Caco-2 (cell line): Measurements from ENCODE around the gene TMSB15B. TPM values are rescaled to one million over a fixed set of nuclear protein-coding genes. Genes with fewer than 3 reads are reported as not detected.
"Not testable (repeated sequence)": the region's sequence is repeated elsewhere in the genome, so short reads cannot be mapped to it uniquely, and the experiment has no call there.

Experiments
- BruUV-seq: library from RNA; stranded (reverse); fragments of 400-500 nt; replicated peaks from 2 replicates; lab custom pipeline; 2021; lab: Mats Ljungman, UMichigan
- CTCF ChIA-PET: fragments of 300-600 bp; sonication (Branson Sonifier 250); formaldehyde crosslinking; loops from one replicate; lab custom pipeline; 2022; ENCODE audit warnings: antibody characterized with exemption; lab: Charles Lee
- POLR2A ChIA-PET: fragments of 300-600 bp; sonication (Branson Sonifier 250); formaldehyde crosslinking; loops from one replicate; lab custom pipeline; 2022; ENCODE audit warnings: antibody characterized with exemption; lab: Charles Lee
- DNase-seq, 2 experiments: peaks; one replicate each; pipeline versions ENCODE4 v3.0.0 to v3.0.0-alpha.2; 2020 to 2022
- H3K27me3 ChIP-seq: replicated peaks from 2 replicates; pipeline ENCODE4 v1.6.0; 2011; ENCODE audit warnings: low read length; ENCODE audit not compliant: control insufficient read depth, insufficient read depth
- H3K36me3 ChIP-seq: 2 replicates; pipeline ENCODE4 v1.5.1; 2011; ENCODE audit warnings: low read length; ENCODE audit not compliant: control insufficient read depth, insufficient read depth
- H3K4me1 ChIP-seq: fragments of 250-450 bp; sonication (Bioruptor Pico); 2 replicates; pipeline ENCODE4 v1.5.1; 2020; ENCODE audit warnings: mild to moderate bottlenecking
- H3K4me3 ChIP-seq: 2 replicates; pipeline ENCODE4 v1.5.1; 2011; ENCODE audit warnings: low read depth, mild to moderate bottlenecking, control low read depth, low read length
- H3K9me3 ChIP-seq: fragments of 250-450 bp; sonication (Bioruptor Pico); 2 replicates; pipeline ENCODE4 v1.5.1; 2020; ENCODE audit warnings: mild to moderate bottlenecking, moderate library complexity
- H3K27ac Mint-ChIP-seq: one replicate; pipeline ENCODE4 v1.8.0; 2022; ENCODE audit warnings: mixed read lengths; ENCODE audit not compliant: unreplicated experiment
- H3K27me3 Mint-ChIP-seq: one replicate; pipeline ENCODE4 v1.8.0; 2022; ENCODE audit warnings: mixed read lengths; ENCODE audit not compliant: insufficient read depth, unreplicated experiment
- H3K36me3 Mint-ChIP-seq: one replicate; pipeline ENCODE4 v1.8.0; 2022; ENCODE audit warnings: mild to moderate bottlenecking, mixed read lengths; ENCODE audit not compliant: insufficient read depth, unreplicated experiment
- H3K4me1 Mint-ChIP-seq: one replicate; pipeline ENCODE4 v1.8.0; 2022; ENCODE audit warnings: low read depth, mixed read lengths; ENCODE audit not compliant: unreplicated experiment
- H3K4me3 Mint-ChIP-seq: one replicate; pipeline ENCODE4 v1.8.0; 2022; ENCODE audit warnings: mild to moderate bottlenecking, moderate library complexity, mixed read lengths; ENCODE audit not compliant: unreplicated experiment
- H3K9me3 Mint-ChIP-seq: one replicate; pipeline ENCODE4 v1.8.0; 2022; ENCODE audit warnings: mixed read lengths; ENCODE audit not compliant: unreplicated experiment
- intact Hi-C: fragments of 100-400 bp; cut with micrococcal nuclease; formaldehyde crosslinking; loops from one replicate; pipeline ENCODE4 v1.10.0; 2022; ENCODE audit not compliant: unreplicated experiment
- total RNA-seq: library from RNA; stranded (reverse); gene quantifications from 2 replicates; pipeline ENCODE4 v1.2.3, GENCODE V29; 2022
- TF ChIP-seq, protein P1 (sequence below), 2 experiments: fragments of 200-600 bp in 1 of 2; IDR thresholded peaks; 1 replicate in 1 of 2; 2 replicates in 1 of 2; pipeline versions ENCODE4 v1.5.1 to v1.8.0; 2011 to 2022; ENCODE audit warnings: antibody characterized with exemption in 1 of 2, control low read depth in 1 of 2, inconsistent platforms in 1 of 2, low read depth in 1 of 2, low read length in 1 of 2, mild to moderate bottlenecking in 1 of 2, moderate library complexity in 1 of 2; ENCODE audit not compliant: insufficient read depth in 1 of 2, severe bottlenecking in 1 of 2, unreplicated experiment in 1 of 2

The TMSB15B gene
- total RNA-seq, 1 experiment from 2014 or later, result 17.7 TPM

DNA sequence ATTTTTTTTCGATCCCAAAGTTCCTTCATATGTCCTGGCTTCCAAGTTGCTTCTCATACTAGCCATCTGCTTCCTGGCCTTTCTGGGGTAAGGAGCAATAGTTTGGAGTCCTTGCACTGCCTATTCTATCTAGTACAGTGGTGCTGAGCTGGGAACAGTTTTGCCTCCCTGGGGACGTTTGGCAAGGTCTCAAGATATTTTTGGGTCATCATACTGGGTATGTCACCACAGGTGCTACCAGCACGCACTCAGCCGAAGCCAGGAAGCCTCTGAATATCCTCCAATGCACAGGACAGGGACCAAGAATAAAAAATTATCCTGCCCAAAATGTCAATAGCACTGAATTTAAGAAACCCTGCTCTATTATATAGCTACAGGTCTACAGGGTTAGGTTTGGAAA lies 35.4 kb upstream of the TMSB15B start:
- Mint-ChIP-seq H3K27me3 (no peaks in the 10 kb centered on the region), H3K4me3 (no peak overlapping the region), H3K9me3 (no peaks in the 10 kb centered on the region), H3K27ac (no peak overlapping the region), H3K4me1 (no peaks in the 10 kb centered on the region), H3K36me3 (no peaks in the 10 kb centered on the region)
- no peak for DNase-seq
- intact Hi-C loops, result no loop called here
- ChIA-PET CTCF (no interaction called here), POLR2A (no interaction called here)
- Histone ChIP-seq H3K27me3 (no peaks in the 10 kb centered on the region), H3K9me3 (no peaks in the 10 kb centered on the region), H3K4me1 (no peaks in the 10 kb centered on the region), H3K4me3 (no peak overlapping the region), H3K36me3 (no peaks in the 10 kb centered on the region)
- TF ChIP-seq, protein P1, sequence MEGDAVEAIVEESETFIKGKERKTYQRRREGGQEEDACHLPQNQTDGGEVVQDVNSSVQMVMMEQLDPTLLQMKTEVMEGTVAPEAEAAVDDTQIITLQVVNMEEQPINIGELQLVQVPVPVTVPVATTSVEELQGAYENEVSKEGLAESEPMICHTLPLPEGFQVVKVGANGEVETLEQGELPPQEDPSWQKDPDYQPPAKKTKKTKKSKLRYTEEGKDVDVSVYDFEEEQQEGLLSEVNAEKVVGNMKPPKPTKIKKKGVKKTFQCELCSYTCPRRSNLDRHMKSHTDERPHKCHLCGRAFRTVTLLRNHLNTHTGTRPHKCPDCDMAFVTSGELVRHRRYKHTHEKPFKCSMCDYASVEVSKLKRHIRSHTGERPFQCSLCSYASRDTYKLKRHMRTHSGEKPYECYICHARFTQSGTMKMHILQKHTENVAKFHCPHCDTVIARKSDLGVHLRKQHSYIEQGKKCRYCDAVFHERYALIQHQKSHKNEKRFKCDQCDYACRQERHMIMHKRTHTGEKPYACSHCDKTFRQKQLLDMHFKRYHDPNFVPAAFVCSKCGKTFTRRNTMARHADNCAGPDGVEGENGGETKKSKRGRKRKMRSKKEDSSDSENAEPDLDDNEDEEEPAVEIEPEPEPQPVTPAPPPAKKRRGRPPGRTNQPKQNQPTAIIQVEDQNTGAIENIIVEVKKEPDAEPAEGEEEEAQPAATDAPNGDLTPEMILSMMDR (IDR thresholded peaks at IDR 0.05; ENCODE audit: insufficient read depth in 1 of 2, low read depth in 1 of 2, low read length in 1 of 2, severe bottlenecking in 1 of 2, unreplicated experiment in 1 of 2), result no peak
- no TSS peak for BruUV-seq

DNA sequence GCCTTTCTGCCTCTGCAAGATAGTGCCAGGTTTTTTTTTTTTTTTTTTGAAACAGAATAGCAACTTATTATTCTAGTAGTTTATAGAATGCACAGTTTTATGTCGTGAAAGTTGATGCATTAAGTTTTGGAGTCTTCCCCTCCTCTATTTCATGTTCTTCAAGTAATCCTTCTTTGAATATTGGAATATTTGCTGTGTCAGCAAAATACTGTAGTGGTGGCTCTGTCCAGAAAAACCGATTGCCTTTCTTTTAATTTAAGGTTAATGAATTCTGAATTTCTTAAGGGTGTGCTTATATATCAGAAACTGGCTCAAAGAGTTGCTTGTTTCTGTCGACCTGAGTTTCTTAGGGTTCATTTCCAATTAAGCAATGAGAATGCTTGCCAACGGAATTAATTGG lies 34.8 kb upstream of the TMSB15B start:
- H3K36me3 ChIP-seq, result no peaks in the 10 kb centered on the region
- DNase-seq, result no peak
- H3K4me3 ChIP-seq, result no peak overlapping the region
- BruUV-seq, result no TSS peak
- no peaks in the 10 kb centered on the region for H3K27me3 ChIP-seq
- H3K9me3 Mint-ChIP-seq, result no peaks in the 10 kb centered on the region
- ChIA-PET POLR2A (no interaction called here), CTCF (no interaction called here)
- H3K27me3 Mint-ChIP-seq, result no peaks in the 10 kb centered on the region
- no peak overlapping the region for H3K4me3 Mint-ChIP-seq
- intact Hi-C loops, result no loop called here
- H3K4me1 Mint-ChIP-seq, result no peaks in the 10 kb centered on the region
- no peaks in the 10 kb centered on the region for H3K4me1 ChIP-seq
- no peaks in the 10 kb centered on the region for H3K9me3 ChIP-seq
- TF ChIP-seq, protein P1 (IDR thresholded peaks at IDR 0.05; ENCODE audit: insufficient read depth in 1 of 2, low read depth in 1 of 2, low read length in 1 of 2, severe bottlenecking in 1 of 2, unreplicated experiment in 1 of 2), result no peak
- no peaks in the 10 kb centered on the region for H3K36me3 Mint-ChIP-seq
- H3K27ac Mint-ChIP-seq, result no peak overlapping the region

DNA sequence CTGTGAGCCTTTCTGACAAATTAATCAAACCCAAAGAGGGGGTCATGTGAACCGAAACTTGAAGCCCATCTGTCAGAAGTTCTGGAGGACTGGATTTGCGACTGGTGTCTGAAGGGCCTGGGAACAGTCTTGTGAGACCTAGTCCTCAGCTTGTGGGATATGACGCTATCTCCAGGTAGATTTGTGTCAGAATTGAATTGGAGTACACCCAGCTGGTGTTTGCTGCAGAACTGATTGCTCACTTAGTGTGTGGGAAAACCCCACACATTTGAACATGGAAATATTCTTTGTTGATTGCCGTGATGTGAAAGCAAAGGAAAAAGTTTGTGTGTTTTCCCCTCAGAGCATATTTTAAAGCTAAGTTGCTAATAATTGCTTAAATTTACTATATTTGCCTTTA lies 30.3 kb upstream of the TMSB15B start:
- BruUV-seq, result no TSS peak

DNA sequence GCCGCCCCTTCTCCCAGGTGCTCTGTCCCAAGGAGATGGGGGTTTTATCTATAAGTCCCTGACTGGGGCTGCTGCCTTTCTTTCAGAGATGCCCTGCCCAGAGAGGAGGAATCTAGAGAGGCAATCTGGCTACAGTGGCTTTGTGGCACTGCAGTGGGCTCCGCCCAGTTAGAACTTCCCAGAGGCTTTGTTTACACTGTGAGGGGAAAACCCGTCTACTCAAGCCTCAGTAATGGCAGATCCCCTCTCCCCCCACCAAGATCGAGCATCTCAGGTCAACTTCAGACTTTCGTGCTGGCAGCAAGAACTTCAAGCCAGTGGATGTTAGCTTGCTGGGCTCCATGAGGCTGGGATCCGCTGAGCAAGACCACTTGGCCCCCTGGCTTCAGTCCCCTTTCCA lies 22.2 kb upstream of the TMSB15B start:
- POLR2A ChIA-PET, H3K9me3 ChIP-seq, H3K27me3 ChIP-seq, BruUV-seq, H3K36me3 Mint-ChIP-seq, intact Hi-C loops, H3K9me3 Mint-ChIP-seq, DNase-seq, H3K4me3 ChIP-seq, H3K4me3 Mint-ChIP-seq, H3K27me3 Mint-ChIP-seq, H3K4me1 ChIP-seq, H3K27ac Mint-ChIP-seq, H3K4me1 Mint-ChIP-seq, H3K36me3 ChIP-seq: not testable (repeated sequence)
- CTCF ChIA-PET, result interaction anchor here (3.0 kb wide), 1 partner anchor 95 kb away, joined by 15 read pairs; no protein-coding TSS in a partner anchor

More for the DNA sequence above, 30.3 kb upstream of the TMSB15B start:
- H3K4me1 ChIP-seq, result no peaks in the 10 kb centered on the region
- H3K9me3 ChIP-seq, result no peaks in the 10 kb centered on the region
- Mint-ChIP-seq H3K27me3 (peaks cover 2% of the 10 kb centered on the region), H3K4me1 (no peaks in the 10 kb centered on the region), H3K36me3 (no peaks in the 10 kb centered on the region), H3K9me3 (no peaks in the 10 kb centered on the region), H3K4me3 (no peak overlapping the region), H3K27ac (no peak overlapping the region)
- no peaks in the 10 kb centered on the region for H3K27me3 ChIP-seq
- CTCF ChIA-PET, result no interaction called here
- intact Hi-C loops, result loop anchor here (5.0 kb wide), 1 partner anchor 85 kb away; no protein-coding TSS in a partner anchor
- DNase-seq, result no peak
- TF ChIP-seq, protein P1 (IDR thresholded peaks at IDR 0.05; ENCODE audit: insufficient read depth in 1 of 2, low read depth in 1 of 2, low read length in 1 of 2, severe bottlenecking in 1 of 2, unreplicated experiment in 1 of 2), result no peak
- POLR2A ChIA-PET, result no interaction called here
- H3K36me3 ChIP-seq, result no peaks in the 10 kb centered on the region
- H3K4me3 ChIP-seq, result no peak overlapping the region
